Duodenal mucosa (tissue), 2 donors: ENCODE results near the gene DOCK7.
"Not testable (repeated sequence)": the region's sequence is repeated elsewhere in the genome, so short reads cannot be mapped to it uniquely, and the experiment has no call there.

Experiments
- H3K27ac ChIP-seq: one replicate; pipeline ENCODE4 v1.7.0; 2013; ENCODE audit warnings: low read depth, low read length
- H3K27me3 ChIP-seq, 2 donors: one replicate each; pipeline ENCODE4 v1.7.0; 2013; ENCODE audit warnings: low read length in 2 of 2, control low read depth in 1 of 2; ENCODE audit not compliant: insufficient read depth in 2 of 2, control insufficient read depth in 1 of 2
- H3K36me3 ChIP-seq, 2 donors: one replicate each; pipeline ENCODE4 v1.7.0; 2013; ENCODE audit warnings: low read length in 2 of 2, control low read depth in 1 of 2; ENCODE audit not compliant: insufficient read depth in 2 of 2, control insufficient read depth in 1 of 2
- H3K4me1 ChIP-seq, 2 donors: one replicate each; pipeline ENCODE4 v1.7.0; 2013; ENCODE audit warnings: low read length in 2 of 2, control low read depth in 1 of 2; ENCODE audit not compliant: insufficient read depth in 2 of 2, control insufficient read depth in 1 of 2
- H3K4me3 ChIP-seq, 2 donors: one replicate each; pipeline ENCODE4 v1.7.0; 2013; ENCODE audit warnings: low read length in 2 of 2, low read depth in 1 of 2
- H3K9ac ChIP-seq, 2 donors: one replicate each; pipeline ENCODE4 v1.7.0; 2013; ENCODE audit warnings: low read length in 2 of 2, low read depth in 1 of 2
- H3K9me3 ChIP-seq, 2 donors: one replicate each; pipeline ENCODE4 v1.7.0; 2013; ENCODE audit warnings: low read length in 2 of 2, control low read depth in 1 of 2; ENCODE audit not compliant: control insufficient read depth in 1 of 2

The DOCK7 gene

DNA sequence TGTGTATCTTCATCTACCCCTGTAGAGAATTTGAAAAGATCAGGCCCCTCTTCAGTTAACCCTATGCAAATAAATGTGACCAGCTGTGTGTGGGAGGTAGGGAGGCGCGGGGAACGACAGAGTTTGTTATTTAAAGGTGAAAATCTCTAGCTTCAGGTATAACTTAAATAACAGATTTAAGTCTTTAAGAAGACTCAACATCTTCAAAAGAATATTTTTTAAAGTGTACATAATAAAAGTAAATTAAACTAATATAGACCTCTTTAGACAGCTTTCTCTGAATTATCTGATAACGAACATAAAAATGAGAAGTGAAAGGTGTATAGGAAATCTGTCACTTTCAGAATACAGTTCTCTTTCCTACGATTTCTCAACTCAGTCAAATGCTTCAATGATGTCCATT, 74.9 kb downstream of the DOCK7 start:
- Histone ChIP-seq H3K4me3 (no peak overlapping the region), H3K9me3 (no peaks in the 10 kb centered on the region), H3K36me3 (peaks cover 4 to 7% of the 10 kb centered on the region in 2 donors), H3K9ac (no peak overlapping the region), H3K27me3 (no peaks in the 10 kb centered on the region), H3K27ac (no peak overlapping the region), H3K4me1 (no peaks in the 10 kb centered on the region)

DNA sequence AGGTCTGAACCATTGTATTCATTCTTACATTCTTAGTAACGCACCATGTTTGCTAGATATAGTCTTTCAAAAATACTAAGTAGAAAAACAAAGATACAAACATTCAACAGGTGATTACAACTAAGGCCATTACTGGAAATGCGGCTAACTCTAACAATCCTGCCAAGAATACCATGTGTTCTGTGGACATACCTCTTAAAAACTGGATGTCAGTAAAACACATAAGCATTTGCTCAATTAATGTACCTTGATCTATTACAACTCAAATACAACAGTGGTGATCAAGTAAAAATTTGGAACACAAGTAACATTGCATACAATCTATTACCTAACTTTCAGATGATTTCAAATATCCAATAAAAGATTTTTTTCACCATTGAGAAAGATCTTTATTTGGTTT, 75.4 kb downstream of the DOCK7 start:
- Histone ChIP-seq H3K4me3 (no peak overlapping the region), H3K9ac (no peak overlapping the region), H3K27ac (no peak overlapping the region)

DNA sequence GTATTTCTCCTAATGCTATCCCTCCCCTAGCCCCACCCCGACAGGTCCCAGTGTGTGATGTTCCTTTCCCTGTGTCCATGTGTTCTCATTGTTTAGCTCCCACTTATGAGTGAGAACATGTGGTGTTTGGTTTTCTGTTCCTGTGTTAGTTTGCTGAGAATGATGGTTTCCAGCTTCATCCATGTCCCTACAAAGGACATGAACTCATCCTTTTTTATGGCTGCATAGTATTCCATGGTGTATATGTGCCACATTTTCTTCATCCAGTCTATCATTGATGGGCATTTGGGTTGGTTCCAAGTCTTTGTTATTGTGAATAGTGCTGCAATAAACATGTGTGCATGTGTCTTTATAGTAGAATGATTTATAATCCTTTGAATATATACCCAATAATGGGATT, 77.6 kb downstream of the DOCK7 start:
- H3K4me3 ChIP-seq, H3K27me3 ChIP-seq, H3K9ac ChIP-seq, H3K36me3 ChIP-seq, H3K27ac ChIP-seq, H3K4me1 ChIP-seq, H3K9me3 ChIP-seq: not testable (repeated sequence)

More for the DNA sequence above, 75.4 kb downstream of the DOCK7 start:
- Histone ChIP-seq H3K4me1 (no peaks in the 10 kb centered on the region), H3K9me3 (no peaks in the 10 kb centered on the region), H3K36me3 (peaks cover 1 to 2% of the 10 kb centered on the region in 2 donors), H3K27me3 (no peaks in the 10 kb centered on the region)

DNA sequence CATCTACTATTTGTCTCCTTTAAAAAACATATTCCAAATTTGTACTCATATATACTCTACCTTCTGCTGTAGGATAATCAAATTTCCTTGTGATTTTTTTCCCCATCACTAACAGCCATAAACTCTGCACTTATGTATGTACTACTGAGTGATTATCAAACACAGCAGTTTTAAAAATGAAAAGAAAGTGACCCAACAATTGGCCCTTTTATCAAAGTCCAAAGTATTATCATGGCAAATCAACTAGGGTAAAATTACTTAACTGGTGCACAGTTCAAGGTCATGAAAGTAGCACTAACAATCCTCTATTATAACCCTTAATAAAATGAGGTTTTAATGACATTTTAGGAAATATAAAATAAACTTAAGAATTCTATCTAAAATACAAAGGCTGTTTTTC, 79.3 kb downstream of the DOCK7 start:
- no peaks in the 10 kb centered on the region for H3K36me3 ChIP-seq
- no peaks in the 10 kb centered on the region for H3K9me3 ChIP-seq
- no peak overlapping the region for H3K27ac ChIP-seq
- no peak overlapping the region for H3K9ac ChIP-seq
- no peaks in the 10 kb centered on the region for H3K4me1 ChIP-seq
- no peak overlapping the region for H3K4me3 ChIP-seq
- H3K27me3 ChIP-seq: no peaks in the 10 kb centered on the region

DNA sequence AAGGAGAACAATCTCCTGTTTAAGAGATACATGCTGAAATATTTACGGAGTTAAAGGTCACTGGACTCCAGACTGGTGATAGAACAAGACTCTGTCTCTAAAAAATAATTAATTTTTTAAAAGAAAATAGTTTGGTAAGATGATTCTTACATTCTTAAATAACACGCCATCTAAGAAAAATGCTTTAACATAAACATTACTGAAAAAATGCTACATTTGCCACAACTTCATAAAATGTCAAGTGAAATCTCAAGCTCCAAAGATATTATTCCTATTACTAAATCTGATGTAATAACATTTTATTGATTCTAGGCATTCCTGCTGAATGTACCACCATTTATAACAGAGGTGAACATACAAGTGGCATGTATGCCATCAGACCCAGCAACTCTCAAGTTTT, 86.7 kb downstream of the DOCK7 start:
- H3K27me3 ChIP-seq: no peaks in the 10 kb centered on the region
- no peaks in the 10 kb centered on the region for H3K4me1 ChIP-seq
- no peak overlapping the region for H3K9ac ChIP-seq
- H3K36me3 ChIP-seq: no peaks in the 10 kb centered on the region
- H3K4me3 ChIP-seq: no peak overlapping the region
- no peak overlapping the region for H3K27ac ChIP-seq
- H3K9me3 ChIP-seq: no peaks in the 10 kb centered on the region

DNA sequence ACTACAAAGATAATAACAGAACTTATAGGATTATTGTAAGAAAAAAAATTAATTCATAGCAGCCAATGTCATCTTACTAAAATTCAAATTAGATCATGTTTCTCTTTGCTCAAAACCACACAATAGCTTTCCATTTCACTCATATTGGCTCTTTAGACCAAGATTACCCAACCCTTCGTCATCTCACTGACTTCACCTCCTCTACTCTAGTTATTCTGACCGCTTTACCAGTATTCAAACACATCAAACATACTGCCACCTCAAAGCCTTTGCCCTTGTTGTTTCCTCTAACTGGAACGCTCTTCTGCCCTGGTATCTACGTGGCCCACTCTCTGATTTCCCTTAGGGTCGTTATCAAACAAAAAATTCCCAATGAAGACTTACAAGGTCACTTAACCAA, 89.1 kb downstream of the DOCK7 start:
- no peak overlapping the region for H3K9ac ChIP-seq
- H3K27me3 ChIP-seq: no peaks in the 10 kb centered on the region
- H3K4me1 ChIP-seq: no peaks in the 10 kb centered on the region
- H3K4me3 ChIP-seq: no peak overlapping the region
- H3K36me3 ChIP-seq: no peaks in the 10 kb centered on the region
- no peaks in the 10 kb centered on the region for H3K9me3 ChIP-seq
- no peak overlapping the region for H3K27ac ChIP-seq

DNA sequence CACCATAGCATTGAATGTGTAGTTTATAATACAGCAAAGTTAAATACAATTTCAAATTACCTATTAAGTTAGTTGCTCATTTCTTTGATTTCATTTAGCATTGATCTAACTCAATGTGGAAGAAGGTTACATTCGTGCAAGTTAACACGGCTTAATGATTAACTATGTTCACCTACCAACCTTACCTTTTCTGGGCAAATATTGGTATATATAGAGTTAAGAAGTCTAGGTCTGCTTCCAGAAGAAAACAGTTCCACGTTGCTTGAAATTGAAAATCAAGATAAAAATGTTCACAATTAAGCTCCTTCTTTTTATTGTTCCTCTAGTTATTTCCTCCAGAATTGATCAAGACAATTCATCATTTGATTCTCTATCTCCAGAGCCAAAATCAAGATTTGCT, 90.9 kb downstream of the DOCK7 start, which contains the start of gene ANGPTL3:
ANGPTL3 (plus strand) TSS at position 240 of the 400 bp plus-strand sequence; CDS start at position 287, 47 bp downstream.
- H3K4me3 ChIP-seq: no peak within 1 kb of the TSS
- H3K4me1 ChIP-seq: no peaks in the 10 kb centered on the region
- no peak within 1 kb of the TSS for H3K9ac ChIP-seq
- no peaks in the 10 kb centered on the region for H3K36me3 ChIP-seq
- no peaks in the 10 kb centered on the region for H3K27me3 ChIP-seq
- H3K27ac ChIP-seq: no peak within 1 kb of the TSS
- no peaks in the 10 kb centered on the region for H3K9me3 ChIP-seq

DNA sequence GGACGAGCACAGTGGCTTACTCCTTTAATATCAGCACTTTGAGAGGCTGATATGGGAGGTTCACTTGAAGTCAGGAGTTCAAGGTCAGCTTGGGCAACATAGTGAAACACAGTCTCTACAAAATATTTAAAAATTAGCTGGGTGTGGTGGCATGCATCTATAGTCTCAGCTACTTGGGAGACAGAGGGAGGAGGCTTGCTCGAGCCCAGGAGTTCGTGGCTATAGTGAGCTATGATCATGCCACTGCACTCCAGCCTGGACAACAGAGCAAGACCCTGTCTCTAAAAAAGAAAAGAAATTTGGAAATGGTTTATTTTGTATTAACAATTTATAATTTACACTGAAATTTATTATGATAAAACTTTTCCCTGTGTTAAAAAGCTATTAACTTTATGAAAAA, 92.5 kb downstream of the DOCK7 start:
- Histone ChIP-seq H3K9ac (no peak overlapping the region), H3K27ac (no peak overlapping the region), H3K4me1 (no peaks in the 10 kb centered on the region), H3K27me3 (no peaks in the 10 kb centered on the region), H3K36me3 (no peaks in the 10 kb centered on the region), H3K4me3 (no peak overlapping the region), H3K9me3 (no peaks in the 10 kb centered on the region)

DNA sequence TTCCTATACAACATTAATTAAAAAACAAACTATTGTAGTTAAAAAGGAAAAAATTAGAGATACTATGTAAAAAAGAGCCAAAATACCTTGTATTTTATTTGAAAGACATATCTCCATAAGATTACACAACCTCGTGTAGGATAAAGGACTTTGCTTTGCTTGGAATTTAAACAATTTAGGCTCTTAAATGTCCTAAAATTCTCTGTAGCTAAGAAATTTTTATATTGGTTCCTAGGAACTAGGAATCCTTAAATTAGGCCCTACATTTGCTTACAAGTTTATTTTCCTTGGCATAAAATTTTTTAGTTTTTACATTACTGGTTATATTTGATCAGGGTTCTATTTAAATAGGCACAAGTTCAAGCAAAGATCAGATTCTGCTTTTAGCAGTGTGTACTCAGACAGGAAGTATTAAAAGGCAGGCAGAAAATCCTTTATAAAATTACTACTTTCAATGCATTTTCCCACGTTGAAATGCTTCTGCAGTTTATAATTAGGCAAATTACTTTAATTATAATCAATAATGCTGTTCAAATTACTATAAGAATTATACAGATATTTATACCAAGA, 94.3 kb downstream of the DOCK7 start:
- Histone ChIP-seq H3K9me3 (no peaks in the 10 kb centered on the region), H3K4me3 (no peak overlapping the region), H3K36me3 (no peaks in the 10 kb centered on the region), H3K9ac (no peak overlapping the region), H3K27ac (no peak overlapping the region), H3K27me3 (no peaks in the 10 kb centered on the region), H3K4me1 (no peaks in the 10 kb centered on the region)

DNA sequence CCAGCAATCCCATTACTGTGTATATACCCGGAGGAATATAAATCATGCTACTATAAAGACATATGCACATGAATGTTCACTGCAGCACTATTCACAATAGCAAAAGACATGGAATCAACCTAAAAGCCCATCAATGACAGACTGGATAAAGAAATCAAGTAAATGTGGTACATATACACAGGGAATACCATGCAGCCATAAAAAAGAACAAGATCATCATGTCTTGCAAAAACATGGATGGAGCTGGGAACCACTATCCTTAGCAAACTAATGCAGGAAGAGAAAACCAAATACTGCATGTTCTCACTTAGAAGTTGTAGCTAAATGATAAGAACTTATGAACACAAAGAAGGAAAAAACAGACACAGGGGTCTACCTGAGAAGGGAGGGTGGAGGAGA, 97.2 kb downstream of the DOCK7 start:
- H3K4me1 ChIP-seq: no peaks in the 10 kb centered on the region
- H3K9ac ChIP-seq: no peak overlapping the region
- no peak overlapping the region for H3K27ac ChIP-seq
- H3K9me3 ChIP-seq: no peaks in the 10 kb centered on the region
- H3K27me3 ChIP-seq: no peaks in the 10 kb centered on the region
- no peaks in the 10 kb centered on the region for H3K36me3 ChIP-seq
- H3K4me3 ChIP-seq: no peak overlapping the region
